HEK293 (cell line): ENCODE results near the gene PER1.

ENCODE experiments used
- GLI2 ChIP-seq: fragments of 450-650 bp; formaldehyde crosslinking; IDR thresholded peaks from 2 replicates; pipeline ENCODE4; 2017; ENCODE audit warnings: missing biosample characterization, missing genetic modification characterization, low read depth, borderline replicate concordance
- KLF8 ChIP-seq: fragments of 450-650 bp; formaldehyde crosslinking; IDR thresholded peaks from 2 replicates; pipeline ENCODE4 v1.5.1; 2016; ENCODE audit warnings: missing biosample characterization, missing genetic modification characterization
- SCRT2 ChIP-seq: fragments of 450-650 bp; formaldehyde crosslinking; IDR thresholded peaks from 2 replicates; pipeline ENCODE4 v1.5.1; 2016; ENCODE audit warnings: missing biosample characterization, missing genetic modification characterization
- ZBTB17 ChIP-seq: fragments of 450-650 bp; formaldehyde crosslinking; IDR thresholded peaks from 2 replicates; pipeline ENCODE4 v1.5.1; 2016; ENCODE audit warnings: missing biosample characterization, missing genetic modification characterization
- ZNF184 ChIP-seq: fragments of 450-650 bp; IDR thresholded peaks from 2 replicates; pipeline ENCODE4 v1.5.1; 2018; ENCODE audit warnings: missing biosample characterization, mild to moderate bottlenecking, missing genetic modification characterization
- ZNF239 ChIP-seq: fragments of 450-650 bp; formaldehyde crosslinking; IDR thresholded peaks from 2 replicates; pipeline ENCODE4 v1.5.1; 2016; ENCODE audit warnings: missing biosample characterization, missing genetic modification characterization
- ZNF341 ChIP-seq: fragments of 450-650 bp; formaldehyde crosslinking; IDR thresholded peaks from 2 replicates; pipeline ENCODE4; 2016; ENCODE audit warnings: low read depth, missing biosample characterization, missing genetic modification characterization
- ZNF394 ChIP-seq: fragments of 450-650 bp; formaldehyde crosslinking; IDR thresholded peaks from 2 replicates; pipeline ENCODE4 v1.5.1; 2016; ENCODE audit warnings: missing biosample characterization, missing genetic modification characterization, mild to moderate bottlenecking, moderate library complexity, borderline replicate concordance
- ZNF561 ChIP-seq: fragments of 450-650 bp; IDR thresholded peaks from 2 replicates; pipeline ENCODE4 v1.5.1; 2018; ENCODE audit warnings: missing biosample characterization, missing genetic modification characterization, borderline replicate concordance
- ZNF777 ChIP-seq: fragments of 450-650 bp; formaldehyde crosslinking; IDR thresholded peaks from 2 replicates; pipeline ENCODE4 v1.5.1; 2017; ENCODE audit warnings: missing biosample characterization, missing genetic modification characterization, borderline replicate concordance
- ZNF785 ChIP-seq: fragments of 450-650 bp; formaldehyde crosslinking; IDR thresholded peaks from 2 replicates; pipeline ENCODE4 v1.5.1; 2016; ENCODE audit warnings: missing biosample characterization, missing genetic modification characterization
- ZSCAN23 ChIP-seq: fragments of 450-650 bp; formaldehyde crosslinking; IDR thresholded peaks from 2 replicates; pipeline ENCODE4 v1.5.1; 2016; ENCODE audit warnings: missing biosample characterization, missing genetic modification characterization
- TF ChIP-seq, protein P1 (sequence below): fragments of 450-650 bp; IDR thresholded peaks from 2 replicates; pipeline ENCODE4 v1.5.1; 2018; ENCODE audit warnings: missing biosample characterization, mild to moderate bottlenecking, missing genetic modification characterization
- TF ChIP-seq, protein P2 (sequence below): fragments of 450-650 bp; formaldehyde crosslinking; IDR thresholded peaks from 2 replicates; pipeline ENCODE4 v1.5.1; 2016; ENCODE audit warnings: missing biosample characterization, missing genetic modification characterization, borderline replicate concordance
- TF ChIP-seq, protein P3 (sequence below): fragments of 450-650 bp; formaldehyde crosslinking; IDR thresholded peaks from 2 replicates; pipeline ENCODE4 v1.5.1; 2016; ENCODE audit warnings: missing biosample characterization, missing genetic modification characterization
- TF ChIP-seq, protein P4 (sequence below): fragments of 450-650 bp; formaldehyde crosslinking; IDR thresholded peaks from 2 replicates; pipeline ENCODE4 v1.5.1; 2016; ENCODE audit warnings: missing biosample characterization, missing genetic modification characterization
- TF ChIP-seq, protein P5 (sequence below): fragments of 450-650 bp; formaldehyde crosslinking; IDR thresholded peaks from 2 replicates; pipeline ENCODE4 v1.5.1; 2017; ENCODE audit warnings: missing biosample characterization, missing genetic modification characterization
- TF ChIP-seq, protein P6 (sequence below): fragments of 450-650 bp; formaldehyde crosslinking; IDR thresholded peaks from 2 replicates; pipeline ENCODE4 v1.5.1; 2016; ENCODE audit warnings: missing biosample characterization, missing genetic modification characterization
- TF ChIP-seq, protein P7 (sequence below): fragments of 450-650 bp; formaldehyde crosslinking; optimal IDR thresholded peaks from 2 replicates; pipeline ENCODE3; 2016; ENCODE audit warnings: missing biosample characterization, mild to moderate bottlenecking, missing genetic modification characterization

The PER1 gene

DNA sequence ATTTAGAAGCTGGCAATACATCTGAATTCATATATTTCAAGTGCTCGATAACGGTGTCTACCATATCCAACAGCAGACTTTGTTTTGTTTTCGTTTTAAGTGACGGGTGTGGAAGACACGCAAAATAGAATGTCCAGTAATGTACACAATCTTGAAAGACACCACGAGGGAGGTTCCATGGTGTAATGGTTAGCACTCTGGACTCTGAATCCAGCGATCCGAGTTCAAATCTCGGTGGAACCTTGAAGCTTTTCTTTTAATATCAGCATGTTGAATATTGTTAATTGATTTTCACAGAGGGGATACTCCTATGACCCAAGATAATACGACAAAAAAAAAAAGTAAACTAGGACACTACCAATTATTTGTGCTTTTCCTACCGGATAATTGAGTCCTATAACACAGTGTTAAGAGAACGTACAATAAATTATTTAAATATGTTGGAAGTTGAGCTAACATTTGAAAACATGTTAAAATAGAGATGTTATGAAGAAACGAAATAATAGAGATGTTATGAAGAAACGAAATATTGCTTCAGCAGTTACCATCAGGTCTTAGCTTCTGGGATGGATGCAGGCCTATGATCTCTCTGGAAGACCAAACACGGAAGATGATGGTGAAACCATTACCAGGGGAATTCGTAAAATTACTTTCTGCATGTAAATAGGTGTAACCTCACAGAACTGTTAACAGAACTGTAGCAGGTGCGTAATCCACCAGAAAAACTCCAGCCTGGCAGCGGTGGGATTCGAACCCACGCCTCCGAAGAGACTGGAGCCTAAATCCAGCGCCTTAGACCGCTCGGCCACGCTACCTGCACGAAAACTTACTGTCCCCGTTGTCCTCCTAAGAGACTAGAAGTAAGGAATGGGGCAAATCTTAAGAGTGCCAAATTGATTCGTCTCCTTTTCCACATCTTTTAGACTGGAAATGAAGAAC, 32.4 kb downstream of the PER1 start (continued):
- TF ChIP-seq, protein P1, sequence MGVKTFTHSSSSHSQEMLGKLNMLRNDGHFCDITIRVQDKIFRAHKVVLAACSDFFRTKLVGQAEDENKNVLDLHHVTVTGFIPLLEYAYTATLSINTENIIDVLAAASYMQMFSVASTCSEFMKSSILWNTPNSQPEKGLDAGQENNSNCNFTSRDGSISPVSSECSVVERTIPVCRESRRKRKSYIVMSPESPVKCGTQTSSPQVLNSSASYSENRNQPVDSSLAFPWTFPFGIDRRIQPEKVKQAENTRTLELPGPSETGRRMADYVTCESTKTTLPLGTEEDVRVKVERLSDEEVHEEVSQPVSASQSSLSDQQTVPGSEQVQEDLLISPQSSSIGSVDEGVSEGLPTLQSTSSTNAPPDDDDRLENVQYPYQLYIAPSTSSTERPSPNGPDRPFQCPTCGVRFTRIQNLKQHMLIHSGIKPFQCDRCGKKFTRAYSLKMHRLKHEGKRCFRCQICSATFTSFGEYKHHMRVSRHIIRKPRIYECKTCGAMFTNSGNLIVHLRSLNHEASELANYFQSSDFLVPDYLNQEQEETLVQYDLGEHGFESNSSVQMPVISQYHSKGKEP (tag by site-specific recombination) = peak; percentile 83
- TF ChIP-seq GLI2 (tag by site-specific recombination) (peak; percentile 15; the same call in 1 of the 2 replicates), KLF8 (tag by site-specific recombination) (peak; percentile 20; the same call in 1 of the 2 replicates), ZSCAN23 (peak; percentile 55; the same call in 1 of the 2 replicates), SCRT2 (tag by site-specific recombination) (peak; percentile 62), ZNF239 (tag by site-specific recombination) (0 out of 2 replicates have a peak, but pooled peaks have one; percentile 20), ZNF561 (peak; percentile 68), ZNF341 (tag by site-specific recombination) (peak; percentile 76), ZNF394 (tag by site-specific recombination) (peak; percentile 69), ZNF785 (tag by site-specific recombination) (peak; percentile 69; the same call in 1 of the 2 replicates), ZBTB17 (tag by site-specific recombination) (peak; percentile 89), ZNF777 (tag by site-specific recombination) (0 out of 2 replicates have a peak, but pooled peaks have one; percentile 43), ZNF184 (tag by site-specific recombination) (peak; percentile 85; the same call in 1 of the 2 replicates)
- TF ChIP-seq, protein P2, sequence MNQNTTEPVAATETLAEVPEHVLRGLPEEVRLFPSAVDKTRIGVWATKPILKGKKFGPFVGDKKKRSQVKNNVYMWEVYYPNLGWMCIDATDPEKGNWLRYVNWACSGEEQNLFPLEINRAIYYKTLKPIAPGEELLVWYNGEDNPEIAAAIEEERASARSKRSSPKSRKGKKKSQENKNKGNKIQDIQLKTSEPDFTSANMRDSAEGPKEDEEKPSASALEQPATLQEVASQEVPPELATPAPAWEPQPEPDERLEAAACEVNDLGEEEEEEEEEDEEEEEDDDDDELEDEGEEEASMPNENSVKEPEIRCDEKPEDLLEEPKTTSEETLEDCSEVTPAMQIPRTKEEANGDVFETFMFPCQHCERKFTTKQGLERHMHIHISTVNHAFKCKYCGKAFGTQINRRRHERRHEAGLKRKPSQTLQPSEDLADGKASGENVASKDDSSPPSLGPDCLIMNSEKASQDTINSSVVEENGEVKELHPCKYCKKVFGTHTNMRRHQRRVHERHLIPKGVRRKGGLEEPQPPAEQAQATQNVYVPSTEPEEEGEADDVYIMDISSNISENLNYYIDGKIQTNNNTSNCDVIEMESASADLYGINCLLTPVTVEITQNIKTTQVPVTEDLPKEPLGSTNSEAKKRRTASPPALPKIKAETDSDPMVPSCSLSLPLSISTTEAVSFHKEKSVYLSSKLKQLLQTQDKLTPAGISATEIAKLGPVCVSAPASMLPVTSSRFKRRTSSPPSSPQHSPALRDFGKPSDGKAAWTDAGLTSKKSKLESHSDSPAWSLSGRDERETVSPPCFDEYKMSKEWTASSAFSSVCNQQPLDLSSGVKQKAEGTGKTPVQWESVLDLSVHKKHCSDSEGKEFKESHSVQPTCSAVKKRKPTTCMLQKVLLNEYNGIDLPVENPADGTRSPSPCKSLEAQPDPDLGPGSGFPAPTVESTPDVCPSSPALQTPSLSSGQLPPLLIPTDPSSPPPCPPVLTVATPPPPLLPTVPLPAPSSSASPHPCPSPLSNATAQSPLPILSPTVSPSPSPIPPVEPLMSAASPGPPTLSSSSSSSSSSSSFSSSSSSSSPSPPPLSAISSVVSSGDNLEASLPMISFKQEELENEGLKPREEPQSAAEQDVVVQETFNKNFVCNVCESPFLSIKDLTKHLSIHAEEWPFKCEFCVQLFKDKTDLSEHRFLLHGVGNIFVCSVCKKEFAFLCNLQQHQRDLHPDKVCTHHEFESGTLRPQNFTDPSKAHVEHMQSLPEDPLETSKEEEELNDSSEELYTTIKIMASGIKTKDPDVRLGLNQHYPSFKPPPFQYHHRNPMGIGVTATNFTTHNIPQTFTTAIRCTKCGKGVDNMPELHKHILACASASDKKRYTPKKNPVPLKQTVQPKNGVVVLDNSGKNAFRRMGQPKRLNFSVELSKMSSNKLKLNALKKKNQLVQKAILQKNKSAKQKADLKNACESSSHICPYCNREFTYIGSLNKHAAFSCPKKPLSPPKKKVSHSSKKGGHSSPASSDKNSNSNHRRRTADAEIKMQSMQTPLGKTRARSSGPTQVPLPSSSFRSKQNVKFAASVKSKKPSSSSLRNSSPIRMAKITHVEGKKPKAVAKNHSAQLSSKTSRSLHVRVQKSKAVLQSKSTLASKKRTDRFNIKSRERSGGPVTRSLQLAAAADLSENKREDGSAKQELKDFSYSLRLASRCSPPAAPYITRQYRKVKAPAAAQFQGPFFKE (tag by site-specific recombination) = no peak
- TF ChIP-seq, protein P3, sequence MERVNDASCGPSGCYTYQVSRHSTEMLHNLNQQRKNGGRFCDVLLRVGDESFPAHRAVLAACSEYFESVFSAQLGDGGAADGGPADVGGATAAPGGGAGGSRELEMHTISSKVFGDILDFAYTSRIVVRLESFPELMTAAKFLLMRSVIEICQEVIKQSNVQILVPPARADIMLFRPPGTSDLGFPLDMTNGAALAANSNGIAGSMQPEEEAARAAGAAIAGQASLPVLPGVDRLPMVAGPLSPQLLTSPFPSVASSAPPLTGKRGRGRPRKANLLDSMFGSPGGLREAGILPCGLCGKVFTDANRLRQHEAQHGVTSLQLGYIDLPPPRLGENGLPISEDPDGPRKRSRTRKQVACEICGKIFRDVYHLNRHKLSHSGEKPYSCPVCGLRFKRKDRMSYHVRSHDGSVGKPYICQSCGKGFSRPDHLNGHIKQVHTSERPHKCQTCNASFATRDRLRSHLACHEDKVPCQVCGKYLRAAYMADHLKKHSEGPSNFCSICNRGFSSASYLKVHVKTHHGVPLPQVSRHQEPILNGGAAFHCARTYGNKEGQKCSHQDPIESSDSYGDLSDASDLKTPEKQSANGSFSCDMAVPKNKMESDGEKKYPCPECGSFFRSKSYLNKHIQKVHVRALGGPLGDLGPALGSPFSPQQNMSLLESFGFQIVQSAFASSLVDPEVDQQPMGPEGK = peak; percentile 75
- TF ChIP-seq, protein P4, sequence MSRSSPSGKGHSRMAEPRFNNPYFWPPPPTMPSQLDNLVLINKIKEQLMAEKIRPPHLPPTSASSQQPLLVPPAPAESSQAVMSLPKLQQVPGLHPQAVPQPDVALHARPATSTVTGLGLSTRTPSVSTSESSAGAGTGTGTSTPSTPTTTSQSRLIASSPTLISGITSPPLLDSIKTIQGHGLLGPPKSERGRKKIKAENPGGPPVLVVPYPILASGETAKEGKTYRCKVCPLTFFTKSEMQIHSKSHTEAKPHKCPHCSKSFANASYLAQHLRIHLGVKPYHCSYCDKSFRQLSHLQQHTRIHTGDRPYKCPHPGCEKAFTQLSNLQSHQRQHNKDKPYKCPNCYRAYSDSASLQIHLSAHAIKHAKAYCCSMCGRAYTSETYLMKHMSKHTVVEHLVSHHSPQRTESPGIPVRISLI = peak; percentile 79
- TF ChIP-seq, protein P5, sequence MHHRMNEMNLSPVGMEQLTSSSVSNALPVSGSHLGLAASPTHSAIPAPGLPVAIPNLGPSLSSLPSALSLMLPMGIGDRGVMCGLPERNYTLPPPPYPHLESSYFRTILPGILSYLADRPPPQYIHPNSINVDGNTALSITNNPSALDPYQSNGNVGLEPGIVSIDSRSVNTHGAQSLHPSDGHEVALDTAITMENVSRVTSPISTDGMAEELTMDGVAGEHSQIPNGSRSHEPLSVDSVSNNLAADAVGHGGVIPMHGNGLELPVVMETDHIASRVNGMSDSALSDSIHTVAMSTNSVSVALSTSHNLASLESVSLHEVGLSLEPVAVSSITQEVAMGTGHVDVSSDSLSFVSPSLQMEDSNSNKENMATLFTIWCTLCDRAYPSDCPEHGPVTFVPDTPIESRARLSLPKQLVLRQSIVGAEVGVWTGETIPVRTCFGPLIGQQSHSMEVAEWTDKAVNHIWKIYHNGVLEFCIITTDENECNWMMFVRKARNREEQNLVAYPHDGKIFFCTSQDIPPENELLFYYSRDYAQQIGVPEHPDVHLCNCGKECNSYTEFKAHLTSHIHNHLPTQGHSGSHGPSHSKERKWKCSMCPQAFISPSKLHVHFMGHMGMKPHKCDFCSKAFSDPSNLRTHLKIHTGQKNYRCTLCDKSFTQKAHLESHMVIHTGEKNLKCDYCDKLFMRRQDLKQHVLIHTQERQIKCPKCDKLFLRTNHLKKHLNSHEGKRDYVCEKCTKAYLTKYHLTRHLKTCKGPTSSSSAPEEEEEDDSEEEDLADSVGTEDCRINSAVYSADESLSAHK (tag by site-specific recombination) = 0 out of 2 replicates have a peak, but pooled peaks have one; percentile 20
- TF ChIP-seq, protein P6, sequence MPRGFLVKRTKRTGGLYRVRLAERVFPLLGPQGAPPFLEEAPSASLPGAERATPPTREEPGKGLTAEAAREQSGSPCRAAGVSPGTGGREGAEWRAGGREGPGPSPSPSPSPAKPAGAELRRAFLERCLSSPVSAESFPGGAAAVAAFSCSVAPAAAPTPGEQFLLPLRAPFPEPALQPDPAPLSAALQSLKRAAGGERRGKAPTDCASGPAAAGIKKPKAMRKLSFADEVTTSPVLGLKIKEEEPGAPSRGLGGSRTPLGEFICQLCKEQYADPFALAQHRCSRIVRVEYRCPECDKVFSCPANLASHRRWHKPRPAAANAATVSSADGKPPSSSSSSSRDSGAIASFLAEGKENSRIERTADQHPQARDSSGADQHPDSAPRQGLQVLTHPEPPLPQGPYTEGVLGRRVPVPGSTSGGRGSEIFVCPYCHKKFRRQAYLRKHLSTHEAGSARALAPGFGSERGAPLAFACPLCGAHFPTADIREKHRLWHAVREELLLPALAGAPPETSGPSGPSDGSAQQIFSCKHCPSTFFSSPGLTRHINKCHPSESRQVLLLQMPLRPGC (tag by site-specific recombination) = peak; percentile 73
- TF ChIP-seq, protein P7, sequence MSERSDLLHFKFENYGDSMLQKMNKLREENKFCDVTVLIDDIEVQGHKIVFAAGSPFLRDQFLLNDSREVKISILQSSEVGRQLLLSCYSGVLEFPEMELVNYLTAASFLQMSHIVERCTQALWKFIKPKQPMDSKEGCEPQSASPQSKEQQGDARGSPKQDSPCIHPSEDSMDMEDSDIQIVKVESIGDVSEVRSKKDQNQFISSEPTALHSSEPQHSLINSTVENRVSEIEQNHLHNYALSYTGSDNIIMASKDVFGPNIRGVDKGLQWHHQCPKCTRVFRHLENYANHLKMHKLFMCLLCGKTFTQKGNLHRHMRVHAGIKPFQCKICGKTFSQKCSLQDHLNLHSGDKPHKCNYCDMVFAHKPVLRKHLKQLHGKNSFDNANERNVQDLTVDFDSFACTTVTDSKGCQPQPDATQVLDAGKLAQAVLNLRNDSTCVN (tag by site-specific recombination) = peak; percentile 29
